ENCODE data around the gene NDN.

DNA sequence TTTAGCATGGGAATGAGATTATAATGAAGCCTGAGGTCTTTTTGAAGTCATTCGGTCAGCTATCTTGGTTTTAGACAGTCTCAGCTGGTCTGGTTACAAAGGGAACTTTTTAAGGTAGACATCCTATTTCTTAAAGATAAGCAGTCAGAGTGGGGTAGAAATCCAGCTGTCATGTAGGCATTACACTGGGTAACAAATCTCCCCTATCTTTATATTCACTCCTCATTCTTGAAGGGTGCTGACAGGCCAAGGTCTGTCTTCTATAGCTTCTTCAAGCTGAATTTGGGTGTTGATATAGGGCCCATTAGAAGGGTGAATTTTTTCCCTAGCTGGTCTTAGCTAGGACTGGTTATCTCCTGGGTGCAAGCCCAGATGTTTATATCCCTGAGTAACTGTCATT lies 21.2 kb upstream of the NDN start:
- TF ChIP-seq, protein P1, sequence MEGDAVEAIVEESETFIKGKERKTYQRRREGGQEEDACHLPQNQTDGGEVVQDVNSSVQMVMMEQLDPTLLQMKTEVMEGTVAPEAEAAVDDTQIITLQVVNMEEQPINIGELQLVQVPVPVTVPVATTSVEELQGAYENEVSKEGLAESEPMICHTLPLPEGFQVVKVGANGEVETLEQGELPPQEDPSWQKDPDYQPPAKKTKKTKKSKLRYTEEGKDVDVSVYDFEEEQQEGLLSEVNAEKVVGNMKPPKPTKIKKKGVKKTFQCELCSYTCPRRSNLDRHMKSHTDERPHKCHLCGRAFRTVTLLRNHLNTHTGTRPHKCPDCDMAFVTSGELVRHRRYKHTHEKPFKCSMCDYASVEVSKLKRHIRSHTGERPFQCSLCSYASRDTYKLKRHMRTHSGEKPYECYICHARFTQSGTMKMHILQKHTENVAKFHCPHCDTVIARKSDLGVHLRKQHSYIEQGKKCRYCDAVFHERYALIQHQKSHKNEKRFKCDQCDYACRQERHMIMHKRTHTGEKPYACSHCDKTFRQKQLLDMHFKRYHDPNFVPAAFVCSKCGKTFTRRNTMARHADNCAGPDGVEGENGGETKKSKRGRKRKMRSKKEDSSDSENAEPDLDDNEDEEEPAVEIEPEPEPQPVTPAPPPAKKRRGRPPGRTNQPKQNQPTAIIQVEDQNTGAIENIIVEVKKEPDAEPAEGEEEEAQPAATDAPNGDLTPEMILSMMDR (conservative IDR thresholded peaks at IDR 0.05): no peak
- TF ChIP-seq EZH2 (IDR thresholded peaks at IDR 0.05; ENCODE audit: low read depth): no peak
